ENCODE measurements around the gene OSBPL9.

Gene OSBPL9

DNA sequence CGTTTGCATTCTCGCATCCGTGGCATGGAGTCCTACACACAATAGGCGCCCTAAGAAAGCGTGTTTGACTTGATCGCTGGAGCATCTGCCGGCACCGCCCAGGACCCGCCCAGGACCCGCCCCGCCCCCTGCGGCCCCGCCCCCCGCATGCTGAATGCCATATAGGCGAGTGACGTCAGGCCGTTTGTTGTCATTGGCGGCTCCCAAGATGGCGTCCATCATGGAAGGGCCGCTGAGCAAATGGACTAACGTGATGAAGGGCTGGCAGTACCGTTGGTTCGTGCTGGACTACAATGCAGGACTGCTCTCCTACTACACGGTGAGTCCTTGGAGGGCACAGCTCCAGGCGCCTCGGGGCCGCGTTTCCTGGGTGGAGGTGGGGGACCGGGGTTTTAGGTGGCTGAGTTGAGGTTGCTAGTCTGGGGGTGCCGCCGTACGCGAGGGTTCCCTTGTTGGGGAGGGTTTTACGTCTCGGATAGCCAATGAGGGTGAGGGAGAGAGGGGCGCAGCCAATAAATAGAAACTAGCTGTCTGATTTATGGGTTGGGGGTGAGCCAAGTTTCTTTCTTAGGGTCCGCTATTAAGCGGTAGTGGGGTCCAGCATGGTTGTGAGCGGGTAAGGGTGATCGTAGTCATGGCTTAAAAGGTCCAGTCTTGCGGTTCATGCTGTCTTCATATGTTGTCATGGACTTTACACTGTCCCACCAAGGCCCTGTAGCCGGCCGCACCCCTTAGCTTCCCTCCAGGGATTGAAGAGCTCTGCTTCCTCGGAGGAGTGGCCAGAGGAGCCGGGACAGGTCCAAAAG lies at the start of gene OSBPL9:
Gene OSBPL9, plus strand, starts transcription at position 190 of the 806 bp plus-strand sequence. Its CDS starts 19 bp downstream, at position 209.
- no peaks in the 10 kb centered on the region for H3K27me3 ChIP-seq (ENCODE audit: insufficient read depth, low read length)

DNA sequence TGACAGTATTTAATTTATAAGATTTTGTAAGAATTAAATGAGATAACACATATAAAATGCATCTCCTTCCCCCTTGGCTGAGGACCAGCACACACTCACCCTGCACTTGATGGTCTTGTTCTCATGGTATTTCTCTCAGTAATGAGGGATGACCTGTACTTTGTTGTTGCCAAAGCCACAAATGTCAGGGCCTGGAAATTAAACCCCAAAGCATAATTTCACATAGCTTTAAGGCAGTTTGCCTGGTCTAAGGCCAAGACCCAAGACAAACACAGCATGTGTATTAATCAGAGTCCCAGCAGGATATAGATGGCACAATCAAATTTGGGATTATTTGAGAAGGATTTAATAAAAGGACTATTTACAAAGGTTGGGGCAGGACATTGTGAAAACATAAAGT lies 49.2 kb upstream of the OSBPL9 start:
- no peaks in the 10 kb centered on the region for H3F3A ChIP-seq (ENCODE audit: insufficient read depth, low read length)
- no peaks in the 10 kb centered on the region for H3K36me3 ChIP-seq (ENCODE audit: insufficient read depth, low read length)
- H3K4me1 ChIP-seq (ENCODE audit: insufficient read depth, low read length, severe bottlenecking): peaks cover 26% of the 10 kb centered on the region
- H3K79me2 ChIP-seq (ENCODE audit: insufficient read depth, low read length): no peaks in the 10 kb centered on the region
- no peaks in the 10 kb centered on the region for H3K9me3 ChIP-seq (ENCODE audit: low read length)
- no peaks in the 10 kb centered on the region for H3K27me3 ChIP-seq (ENCODE audit: insufficient read depth, low read length)
- no peaks in the 10 kb centered on the region for H4K20me1 ChIP-seq (ENCODE audit: insufficient read depth, low read length)
- no peak overlapping the region for H3K27ac ChIP-seq (ENCODE audit: low read depth, low read length, poor library complexity, severe bottlenecking)
- H3K9ac ChIP-seq (ENCODE audit: low read length): no peak overlapping the region
- H3K4me2 ChIP-seq (ENCODE audit: low read length): no peak overlapping the region
- TF ChIP-seq EZH2 (IDR thresholded peaks at IDR 0.05; ENCODE audit: borderline replicate concordance, low read length): no peak
- TF ChIP-seq, protein P1, sequence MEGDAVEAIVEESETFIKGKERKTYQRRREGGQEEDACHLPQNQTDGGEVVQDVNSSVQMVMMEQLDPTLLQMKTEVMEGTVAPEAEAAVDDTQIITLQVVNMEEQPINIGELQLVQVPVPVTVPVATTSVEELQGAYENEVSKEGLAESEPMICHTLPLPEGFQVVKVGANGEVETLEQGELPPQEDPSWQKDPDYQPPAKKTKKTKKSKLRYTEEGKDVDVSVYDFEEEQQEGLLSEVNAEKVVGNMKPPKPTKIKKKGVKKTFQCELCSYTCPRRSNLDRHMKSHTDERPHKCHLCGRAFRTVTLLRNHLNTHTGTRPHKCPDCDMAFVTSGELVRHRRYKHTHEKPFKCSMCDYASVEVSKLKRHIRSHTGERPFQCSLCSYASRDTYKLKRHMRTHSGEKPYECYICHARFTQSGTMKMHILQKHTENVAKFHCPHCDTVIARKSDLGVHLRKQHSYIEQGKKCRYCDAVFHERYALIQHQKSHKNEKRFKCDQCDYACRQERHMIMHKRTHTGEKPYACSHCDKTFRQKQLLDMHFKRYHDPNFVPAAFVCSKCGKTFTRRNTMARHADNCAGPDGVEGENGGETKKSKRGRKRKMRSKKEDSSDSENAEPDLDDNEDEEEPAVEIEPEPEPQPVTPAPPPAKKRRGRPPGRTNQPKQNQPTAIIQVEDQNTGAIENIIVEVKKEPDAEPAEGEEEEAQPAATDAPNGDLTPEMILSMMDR (IDR thresholded peaks at IDR 0.05; ENCODE audit: low read length): no peak
- no peaks in the 10 kb centered on the region for H3K9me2 ChIP-seq (ENCODE audit: low read depth, low read length)
- H2AFZ ChIP-seq (ENCODE audit: low read length): no peak overlapping the region
- no peak overlapping the region for H3K4me3 ChIP-seq (ENCODE audit: low read depth, low read length, poor library complexity, severe bottlenecking)

More for the DNA sequence above, at the start of gene OSBPL9:
- Histone ChIP-seq H3K79me2 (ENCODE audit: insufficient read depth, low read length) (no peaks in the 10 kb centered on the region), H3K4me3 (ENCODE audit: low read depth, low read length, poor library complexity, severe bottlenecking) (peak within 1 kb of the TSS; percentile 88), H3K27ac (ENCODE audit: low read depth, low read length, poor library complexity, severe bottlenecking) (no peak within 1 kb of the TSS), H3K9me2 (ENCODE audit: low read depth, low read length) (no peaks in the 10 kb centered on the region), H3K4me2 (ENCODE audit: low read length) (peak within 1 kb of the TSS; percentile 91), H2AFZ (ENCODE audit: low read length) (peak within 1 kb of the TSS; percentile 88; the same call in 1 of the 2 replicates), H4K20me1 (ENCODE audit: insufficient read depth, low read length) (no peaks in the 10 kb centered on the region), H3F3A (ENCODE audit: insufficient read depth, low read length) (no peaks in the 10 kb centered on the region), H3K9ac (ENCODE audit: low read length) (peak within 1 kb of the TSS; percentile 71), H3K9me3 (ENCODE audit: low read length) (no peaks in the 10 kb centered on the region), H3K36me3 (ENCODE audit: insufficient read depth, low read length) (no peaks in the 10 kb centered on the region), H3K4me1 (ENCODE audit: insufficient read depth, low read length, severe bottlenecking) (peaks cover 22% of the 10 kb centered on the region)
- TF ChIP-seq, protein P1 (IDR thresholded peaks at IDR 0.05; ENCODE audit: low read length): no peak
- TF ChIP-seq EZH2 (IDR thresholded peaks at IDR 0.05; ENCODE audit: borderline replicate concordance, low read length): no peak

- H3K9me3 ChIP-seq (ENCODE audit: low read length): no peaks in the 10 kb centered on the region
- no peaks in the 10 kb centered on the region for H4K20me1 ChIP-seq (ENCODE audit: insufficient read depth, low read length)
- no peaks in the 10 kb centered on the region for H3K36me3 ChIP-seq (ENCODE audit: insufficient read depth, low read length)
- no peaks in the 10 kb centered on the region for H3K9me2 ChIP-seq (ENCODE audit: low read depth, low read length)
- TF ChIP-seq, protein P1 (IDR thresholded peaks at IDR 0.05; ENCODE audit: low read length): no peak
- no peak for TF ChIP-seq EZH2 (IDR thresholded peaks at IDR 0.05; ENCODE audit: borderline replicate concordance, low read length)
- no peaks in the 10 kb centered on the region for H3K27me3 ChIP-seq (ENCODE audit: insufficient read depth, low read length)
- H3K4me1 ChIP-seq (ENCODE audit: insufficient read depth, low read length, severe bottlenecking): peaks cover 26% of the 10 kb centered on the region
- H3K27ac ChIP-seq (ENCODE audit: low read depth, low read length, poor library complexity, severe bottlenecking): no peak overlapping the region
- H3K4me3 ChIP-seq (ENCODE audit: low read depth, low read length, poor library complexity, severe bottlenecking): no peak overlapping the region
- no peaks in the 10 kb centered on the region for H3F3A ChIP-seq (ENCODE audit: insufficient read depth, low read length)
- H2AFZ ChIP-seq (ENCODE audit: low read length): no peak overlapping the region
- no peaks in the 10 kb centered on the region for H3K79me2 ChIP-seq (ENCODE audit: insufficient read depth, low read length)
- no peak overlapping the region; the same call in 1 of the 2 replicates for H3K4me2 ChIP-seq (ENCODE audit: low read length)
- no peak overlapping the region for H3K9ac ChIP-seq (ENCODE audit: low read length)
Observed at GRCh38 chr1:51568231-51568935, 48.5 kb upstream of the OSBPL9 start.

Measured in OCI-LY1 (cell line).